GM19025 (cell line): ENCODE measurements around the gene UBR1.
"Not testable (repeated sequence)": the region's sequence is repeated elsewhere in the genome, so short reads cannot be mapped to it uniquely, and the experiment has no call there.

Experiments
- ATAC-seq: cut with Tn5 transposase; IDR thresholded peaks from one replicate; pipeline ENCODE4 v1.9.1; 2021; ENCODE audit warnings: mild to moderate bottlenecking, low read depth, moderate library complexity; ENCODE audit not compliant: unreplicated experiment

The UBR1 gene

DNA sequence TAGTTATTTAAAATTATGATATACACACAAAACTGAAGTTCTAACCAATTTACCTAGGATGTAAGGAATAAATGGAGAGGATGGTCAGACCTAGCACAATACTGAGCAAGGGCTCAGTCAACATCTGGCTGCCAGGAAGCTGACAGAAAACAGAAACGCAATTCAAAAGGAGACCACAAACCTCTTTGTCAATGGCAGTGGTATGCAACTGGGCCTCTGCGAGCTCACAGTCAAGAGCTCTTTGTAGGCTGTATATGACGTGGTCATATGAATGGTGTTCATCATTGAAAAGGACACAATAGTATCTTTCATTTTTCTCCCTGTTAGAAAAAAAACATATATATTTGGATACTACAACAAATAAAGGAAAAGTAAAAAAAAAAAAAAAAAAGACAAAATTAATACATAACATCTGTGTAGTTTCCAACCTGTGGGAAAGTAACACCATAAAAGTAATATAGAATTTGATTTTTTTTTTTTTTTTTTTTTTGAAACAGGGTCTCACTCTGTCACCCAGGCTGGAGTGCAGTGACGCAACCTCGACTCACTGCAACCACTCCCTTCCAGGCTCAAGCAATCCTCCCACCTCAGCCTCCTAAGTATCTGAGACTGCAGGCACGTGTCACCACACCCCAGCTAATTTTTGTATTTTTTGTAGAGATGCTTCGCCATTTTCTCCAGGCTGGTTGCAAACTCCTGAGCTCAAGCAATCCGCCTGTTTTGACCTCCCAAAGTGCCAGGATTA is 37.9 kb downstream of the UBR1 start:
- no peak for ATAC-seq

- no peak for ATAC-seq
These were observed 49.1 kb downstream of the UBR1 start for GRCh38 chr15:43056696-43057095.

GRCh38 chr15:43052860-43053259 is 53.0 kb downstream of the UBR1 start:
- ATAC-seq, result no peak

GRCh38 chr15:43048935-43049334 is 56.9 kb downstream of the UBR1 start:
- ATAC-seq, result no peak

DNA sequence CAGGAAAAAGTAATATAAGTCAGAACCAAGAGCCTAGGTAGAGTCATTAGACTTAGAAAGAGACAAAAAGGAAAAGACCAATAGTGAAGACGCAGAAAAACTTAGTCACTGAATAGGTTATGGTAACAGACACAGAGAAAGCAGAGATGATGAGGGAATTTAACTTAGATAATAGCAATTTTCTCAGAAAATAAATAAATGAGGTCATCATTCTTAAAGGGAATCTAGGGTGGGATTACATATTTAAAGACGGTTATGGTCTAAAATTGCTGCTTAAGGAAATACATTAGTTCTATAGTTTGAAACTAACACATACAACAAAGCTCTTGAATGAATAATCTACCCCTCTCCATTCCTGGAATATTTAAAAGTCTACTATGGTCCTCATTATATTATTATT is 59.4 kb downstream of the UBR1 start:
- no peak for ATAC-seq

- no peak for ATAC-seq
These were observed 63.0 kb downstream of the UBR1 start for GRCh38 chr15:43042885-43043284.

DNA sequence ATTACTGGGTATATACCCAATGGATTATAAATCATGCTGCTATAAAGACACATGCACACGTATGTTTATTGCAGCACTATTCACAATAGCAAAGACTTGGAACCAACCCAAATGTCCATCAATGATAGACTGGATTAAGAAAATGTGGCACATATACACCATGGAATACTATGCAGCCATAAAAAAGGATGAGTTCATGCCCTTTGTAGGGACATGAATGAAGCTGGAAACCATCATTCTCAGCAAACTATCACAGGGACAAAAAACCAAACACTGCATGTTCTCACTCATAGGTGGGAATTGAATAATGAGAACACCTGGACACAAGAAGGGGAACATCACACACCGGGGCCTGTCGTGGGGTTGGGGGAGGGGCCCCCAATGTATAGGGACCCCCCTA is 64.8 kb downstream of the UBR1 start:
- not testable (repeated sequence) for ATAC-seq

DNA sequence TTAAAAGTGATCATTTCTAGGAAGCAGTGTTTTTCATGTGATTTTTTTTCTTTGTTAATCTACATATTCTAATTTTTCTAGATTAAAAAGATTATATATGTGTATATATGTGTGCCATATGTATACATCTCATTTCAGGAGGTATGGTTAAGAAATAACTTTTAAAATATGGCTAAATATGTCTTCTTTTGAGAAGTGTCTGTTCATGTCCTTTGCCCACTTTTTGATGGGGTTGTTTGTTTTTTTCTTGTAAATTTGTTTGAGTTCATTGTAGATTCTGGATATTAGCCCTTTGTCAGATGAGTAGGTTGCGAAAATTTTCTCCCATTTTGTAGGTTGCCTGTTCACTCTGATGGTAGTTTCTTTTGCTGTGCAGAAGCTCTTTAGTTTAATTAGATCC is 70.6 kb downstream of the UBR1 start:
- not testable (repeated sequence) for ATAC-seq

GRCh38 chr15:43029476-43029875 is 76.4 kb downstream of the UBR1 start:
- no peak for ATAC-seq

GRCh38 chr15:43025150-43025549 is 80.7 kb downstream of the UBR1 start:
- ATAC-seq, result no peak

GRCh38 chr15:43014671-43015070 is 91.2 kb downstream of the UBR1 start:
- ATAC-seq, result not testable (repeated sequence)

- no peak for ATAC-seq
These were observed 96.6 kb downstream of the UBR1 start for GRCh38 chr15:43009206-43009605.

- ATAC-seq, result no peak
These were observed 97.7 kb downstream of the UBR1 start for GRCh38 chr15:43008150-43008549.

DNA sequence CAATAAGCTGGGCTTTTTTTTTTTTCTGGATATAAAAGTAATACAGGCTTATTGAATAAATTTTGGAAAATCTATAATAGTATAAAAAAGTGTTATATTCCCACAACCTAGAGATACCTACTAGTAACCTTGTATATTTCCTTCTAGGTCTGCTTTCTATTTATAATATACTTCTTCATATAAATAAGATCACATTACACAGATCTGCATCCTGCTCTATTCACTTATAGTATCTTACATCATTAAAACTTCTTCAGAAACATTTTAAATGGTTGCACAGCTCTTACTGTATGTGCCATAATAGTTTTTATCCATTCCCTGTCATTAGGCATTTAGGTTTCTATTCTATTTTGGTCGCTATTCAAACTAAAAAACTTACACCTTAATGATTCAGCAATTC is 98.3 kb downstream of the UBR1 start:
- no peak for ATAC-seq

GRCh38 chr15:43006991-43007390 is 98.8 kb downstream of the UBR1 start:
- no peak for ATAC-seq

- ATAC-seq, result not testable (repeated sequence)
These were observed 100.8 kb downstream of the UBR1 start for GRCh38 chr15:43004886-43005595.

GRCh38 chr15:42999201-42999779 is 106.5 kb downstream of the UBR1 start:
- ATAC-seq, result no peak

DNA sequence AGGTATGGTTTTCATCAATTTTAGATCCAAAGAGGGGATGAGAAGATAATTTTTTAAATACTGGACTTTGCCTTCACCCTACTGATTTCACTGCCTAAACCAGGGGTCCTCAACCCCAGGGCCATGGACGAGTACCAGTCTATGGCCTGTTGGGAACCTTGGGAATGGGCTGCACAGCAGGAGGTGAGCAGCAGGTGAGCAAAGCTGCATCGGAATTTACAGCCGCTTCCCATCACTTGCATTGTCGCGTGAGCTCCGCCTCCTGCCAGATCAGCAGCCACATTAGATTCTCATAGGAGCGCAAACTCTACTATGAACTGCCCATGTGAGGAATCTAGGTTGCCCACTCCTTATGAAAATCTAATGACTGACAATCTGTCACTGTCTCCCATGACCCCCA is 109.0 kb downstream of the UBR1 start:
- ATAC-seq, result no peak

DNA sequence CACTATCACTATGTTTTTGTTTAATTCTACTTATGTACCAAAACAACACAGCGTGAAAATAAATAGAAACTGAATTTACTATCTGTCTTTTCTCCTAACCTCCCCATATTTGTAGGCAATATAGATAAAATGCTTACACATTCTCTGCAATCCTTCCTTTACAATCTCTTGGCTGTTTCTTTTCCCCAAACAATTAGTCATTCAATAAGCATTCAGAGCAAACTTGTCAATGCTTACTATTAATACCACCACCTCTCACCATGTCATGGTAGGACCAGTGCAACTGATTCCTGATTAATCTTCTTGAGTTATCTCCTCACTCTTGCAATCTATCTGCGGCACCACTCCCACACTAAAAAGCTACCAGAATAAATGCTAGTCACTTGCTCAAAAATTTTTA is 111.3 kb downstream of the UBR1 start:
- ATAC-seq, result no peak

GRCh38 chr15:42992626-42993025 is 113.2 kb downstream of the UBR1 start:
- no peak for ATAC-seq

DNA sequence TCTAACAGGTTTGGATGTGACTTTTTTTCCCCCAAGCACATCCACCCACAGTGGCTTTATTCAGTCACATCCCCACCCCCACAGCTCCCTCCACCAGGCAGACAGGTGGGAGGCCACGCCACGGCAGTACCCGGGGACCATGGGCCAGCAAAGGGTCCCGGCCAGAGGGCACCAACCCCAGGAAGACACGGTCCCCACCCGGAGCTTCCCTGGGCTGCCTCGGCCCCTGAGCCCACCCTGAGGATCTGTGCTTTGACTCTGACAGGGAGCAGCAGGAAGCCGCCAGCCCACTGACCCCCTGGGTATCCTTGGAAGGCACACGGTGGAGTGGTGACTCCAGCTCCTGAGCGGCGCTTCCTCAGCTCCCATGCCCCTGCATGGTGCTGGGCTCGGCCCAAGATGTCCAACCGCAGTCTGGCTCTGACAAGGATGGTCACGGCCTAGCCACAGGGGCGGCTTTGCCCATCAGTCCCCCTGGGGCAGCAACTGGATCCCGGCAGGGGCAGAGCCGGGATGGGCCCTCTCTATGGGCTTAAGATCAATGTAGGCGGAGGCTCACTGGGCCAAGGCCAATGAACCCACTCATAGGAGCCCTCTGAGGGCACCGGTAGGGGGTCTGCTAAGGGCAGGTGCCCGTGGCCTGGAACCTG is 119.0 kb downstream of the UBR1 start:
- no peak for ATAC-seq
